Stimulated activated CD8-positive, alpha-beta memory T cell treated with anti-CD3 and anti-CD28 coated beads, Interleukin-15, amount 100 ng/mL, for 4 hours (primary cell): Measurements from ENCODE around the gene SETD4.

Source experiments
- DNase-seq, 2 donors: peaks; one replicate each; pipeline ENCODE4 v3.0.0-alpha.2; 2020; ENCODE audit warnings: low read depth in 2 of 2

SETD4 gene

GRCh38 chr21:36005879-36006400, 54.4 kb downstream of the SETD4 start:
- DNase-seq: no peak

GRCh38 chr21:36005018-36005417, 55.3 kb downstream of the SETD4 start:
- DNase-seq: no peak

- DNase-seq: no peak
Observed at GRCh38 chr21:36004441-36004840, 55.9 kb downstream of the SETD4 start.

- no peak for DNase-seq
Observed at GRCh38 chr21:36003776-36004175, 56.5 kb downstream of the SETD4 start.

DNA sequence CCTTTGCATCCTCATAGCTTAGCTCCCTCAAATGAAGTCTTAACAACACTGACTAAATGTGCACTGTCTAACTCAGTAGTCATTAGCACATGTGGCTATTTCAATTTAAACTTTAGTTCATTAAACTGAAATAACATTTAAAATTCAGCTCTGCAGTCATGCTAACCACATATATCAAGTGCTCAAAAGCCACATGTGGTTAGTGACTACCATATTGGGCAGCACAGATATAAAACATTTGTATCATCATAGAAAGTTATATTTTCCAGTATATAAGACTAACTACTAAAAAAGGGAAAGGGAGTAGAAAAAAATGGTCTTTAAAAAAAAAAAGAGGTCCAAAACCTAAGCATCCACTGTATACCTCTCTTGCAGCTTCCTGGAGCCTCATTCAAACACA, 64.1 kb downstream of the SETD4 start:
- no peak for DNase-seq

DNA sequence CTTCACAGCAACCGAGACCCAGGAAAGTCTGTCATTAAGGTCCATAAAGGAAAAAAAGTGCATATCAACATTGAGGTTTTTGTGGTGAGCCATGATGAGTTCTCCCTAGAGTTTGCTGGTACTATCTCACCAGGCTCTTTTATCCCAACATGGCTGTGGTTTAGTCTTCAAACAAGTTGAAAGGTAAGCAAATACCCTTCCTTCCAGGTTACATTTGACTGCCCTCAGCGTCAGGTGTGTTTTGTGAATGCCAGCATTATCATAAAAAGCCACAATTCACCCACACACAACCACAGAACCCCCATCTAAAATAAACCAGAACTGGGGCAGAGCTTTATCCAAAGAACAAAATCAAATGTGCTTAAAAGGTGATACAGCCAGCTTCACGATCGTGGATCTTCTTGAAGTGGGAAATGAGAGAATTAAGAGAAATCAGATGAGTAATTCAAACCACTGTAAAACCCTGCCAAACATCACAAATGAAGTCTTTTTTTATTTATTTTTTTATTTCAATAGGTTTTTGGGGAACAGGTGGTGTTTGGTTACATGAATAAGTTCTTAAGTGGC, 64.7 kb downstream of the SETD4 start:
- DNase-seq: no peak

DNA sequence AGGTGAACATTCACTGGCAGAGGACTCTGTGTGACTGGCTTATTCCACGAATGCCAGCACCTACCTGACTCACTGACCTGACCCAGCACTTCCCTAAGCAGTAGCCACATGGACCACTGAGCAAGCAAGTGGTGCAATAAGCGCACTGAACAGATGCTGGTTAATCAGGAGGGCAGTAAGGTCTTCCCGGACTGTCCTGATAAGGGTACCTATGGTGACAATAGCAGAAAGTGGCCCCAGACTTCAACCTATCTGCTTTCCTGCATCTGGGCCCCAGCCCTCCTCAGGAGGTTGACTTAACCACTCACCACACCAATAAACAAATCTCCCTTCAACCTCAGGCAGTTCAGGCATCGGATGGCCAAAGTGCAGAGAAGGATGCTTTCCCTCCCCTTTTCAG, 65.7 kb downstream of the SETD4 start:
- no peak for DNase-seq

DNA sequence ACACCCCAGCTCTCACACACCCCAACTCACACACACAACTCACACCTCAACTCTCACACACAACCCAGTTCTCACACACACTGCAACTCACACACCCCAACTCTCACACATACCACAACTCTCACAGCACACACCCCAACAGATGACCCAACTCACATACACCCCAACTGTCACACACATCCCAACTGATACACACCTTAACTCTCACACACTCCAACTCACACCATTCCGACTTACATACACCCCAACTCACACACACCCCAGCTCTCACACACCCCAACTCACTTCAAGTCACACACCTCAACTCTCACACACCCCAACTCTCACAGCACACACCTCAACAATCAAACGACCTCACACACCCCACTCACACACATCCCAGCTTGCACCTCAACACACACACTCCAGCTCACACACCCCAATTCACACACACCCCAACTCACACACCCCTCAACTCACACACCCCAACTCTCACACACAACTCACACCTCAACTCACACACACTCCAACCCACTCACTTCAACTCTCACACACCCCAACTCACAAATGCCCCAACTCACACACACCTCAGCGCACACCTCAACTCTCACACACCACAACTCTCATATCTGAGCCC, 66.3 kb downstream of the SETD4 start:
- DNase-seq: no peak

DNA sequence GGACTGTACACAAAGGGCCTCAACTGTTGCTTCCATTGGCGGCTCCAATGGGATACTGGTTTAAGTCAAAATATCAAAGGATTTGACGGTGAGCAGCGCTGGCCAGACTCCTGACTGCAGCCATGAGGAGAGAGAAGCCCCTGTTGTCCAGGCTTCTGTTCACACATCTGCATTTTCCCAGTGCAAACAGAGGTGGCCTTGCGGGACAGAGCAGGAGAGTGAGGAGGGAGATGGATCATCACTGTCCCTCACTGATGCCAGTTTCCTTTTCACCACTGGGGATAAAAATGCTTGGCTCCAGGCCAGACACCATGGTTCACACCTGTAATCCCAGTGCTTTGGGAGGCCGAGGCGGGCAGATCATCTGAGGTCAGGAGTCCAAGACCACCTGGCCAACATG, 69.2 kb downstream of the SETD4 start:
- DNase-seq: no peak

GRCh38 chr21:35990609-35991008, 69.7 kb downstream of the SETD4 start:
- DNase-seq: no peak

GRCh38 chr21:35989138-35989735, 71.1 kb downstream of the SETD4 start:
- DNase-seq: no peak

DNA sequence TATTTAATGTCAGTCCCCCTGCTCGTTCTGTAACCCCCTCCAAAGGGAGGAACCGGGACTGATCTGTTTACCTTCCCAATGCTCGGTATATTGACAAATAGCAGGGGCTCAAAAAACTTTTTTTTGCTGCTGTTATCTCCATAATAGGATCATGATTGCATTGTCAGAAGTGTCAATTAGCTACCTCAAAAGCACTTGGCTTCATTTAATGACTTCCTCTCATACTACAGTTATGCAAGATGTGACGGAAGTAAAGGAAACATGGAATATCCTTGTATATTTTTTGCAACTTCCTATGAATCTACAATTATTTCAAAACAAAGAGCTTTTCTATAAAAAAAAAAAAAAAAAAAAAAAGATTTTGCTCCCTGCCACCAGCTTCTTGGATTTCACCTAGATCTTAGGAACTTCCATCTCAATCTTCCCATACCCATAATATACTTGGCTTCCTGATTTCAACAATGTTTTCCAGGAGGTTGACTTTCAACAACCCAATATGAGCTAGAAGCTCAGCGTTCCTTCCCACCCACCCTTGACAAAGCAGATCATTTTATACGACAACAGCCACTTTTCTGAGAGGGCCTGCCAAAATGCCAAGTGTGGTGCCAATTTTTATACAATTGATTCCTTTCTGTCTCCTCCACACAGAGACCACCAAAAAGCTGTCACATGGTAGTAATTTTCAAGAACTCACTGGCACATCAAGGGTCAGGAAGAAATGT, 71.7 kb downstream of the SETD4 start:
- no peak for DNase-seq

- DNase-seq: no peak
Observed at GRCh38 chr21:35987475-35987874, 72.9 kb downstream of the SETD4 start.

- no peak for DNase-seq
Observed at GRCh38 chr21:35984654-35985361, 75.5 kb downstream of the SETD4 start.
